ENCODE data around the gene NEK4. TPM values are rescaled to one million over a fixed set of nuclear protein-coding genes. Genes with fewer than 3 reads are reported as not detected.

Gene NEK4
- total and polyA plus RNA-seq, 4 experiments from 2014 or later = 7.0 to 27.9 (median 19.8) TPM

DNA sequence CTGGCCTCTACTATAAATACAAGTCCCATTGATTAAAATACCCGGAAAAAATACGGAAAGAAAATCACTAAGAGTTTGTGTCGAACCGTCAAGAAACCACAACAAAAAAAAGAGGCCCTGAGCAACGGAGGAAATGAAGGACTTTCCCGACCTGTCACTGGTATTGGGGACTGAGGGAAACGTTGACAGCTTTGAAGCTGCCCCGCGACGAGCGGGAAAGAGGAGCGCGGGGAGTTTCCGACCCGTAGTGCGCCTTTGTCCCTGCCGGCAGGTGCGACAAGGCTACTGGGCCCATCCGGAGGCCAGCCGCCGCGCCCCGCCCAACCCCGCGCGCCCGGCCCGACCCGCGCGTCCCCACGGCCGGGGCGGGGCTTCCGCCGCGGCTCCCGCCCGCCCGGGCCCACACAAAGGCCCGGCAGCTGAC, 85.4 kb downstream of the NEK4 start:
- peak; percentile 74 to 90 (median 77) for DNase-seq
- CTCF ChIA-PET (ENCODE audit: partially characterized antibody) = no interaction called here
- no peaks in the 10 kb centered on the region for H3K9me3 ChIP-seq (ENCODE audit: control insufficient read depth in 1 of 2, low read length in 2 of 2)
- H3K4me3 ChIP-seq (ENCODE audit: low read length in 2 of 2) = peak overlapping the region; percentile 48 to 96
- intact Hi-C loops (cut with micrococcal nuclease) = loop anchor here (1.0 to 10.0 kb wide), 5 partner anchors 21 to 362 kb away; partner anchors contain the start of genes NISCH, SFMBT1, SPCS1 and TNNC1
- H3K36me3 ChIP-seq (ENCODE audit: insufficient read depth, low read length) = peaks cover 32% of the 10 kb centered on the region
- Mint-ChIP-seq H3K27ac (peak overlapping the region; percentile 93 to 98 (median 95)), H3K9me3 (no peaks in the 10 kb centered on the region), H3K27me3 (no peaks in the 10 kb centered on the region), H3K36me3 (peaks cover 27 to 50% of the 10 kb centered on the region in 2 donors), H3K4me3 (peak overlapping the region; percentile 73 to 97 (median 92)), H3K4me1 (peaks cover 32 to 61% (median 48%) of the 10 kb centered on the region in 4 donors)
- peak overlapping the region; percentile 89 for H3K27ac ChIP-seq (ENCODE audit: low read depth, low read length)
- H3K27me3 ChIP-seq (ENCODE audit: insufficient read depth, low read length) = no peaks in the 10 kb centered on the region
- POLR2A ChIA-PET (ENCODE audit: partially characterized antibody) = interaction anchor here (0.9 to 3.0 kb wide), 5 partner anchors 11 to 56 kb away, joined by 3 to 26 read pairs (median 6); partner anchors contain the start of genes GLT8D1 and SPCS1
- H3K4me1 ChIP-seq (ENCODE audit: insufficient read depth, low read length) = peaks cover 50% of the 10 kb centered on the region

DNA sequence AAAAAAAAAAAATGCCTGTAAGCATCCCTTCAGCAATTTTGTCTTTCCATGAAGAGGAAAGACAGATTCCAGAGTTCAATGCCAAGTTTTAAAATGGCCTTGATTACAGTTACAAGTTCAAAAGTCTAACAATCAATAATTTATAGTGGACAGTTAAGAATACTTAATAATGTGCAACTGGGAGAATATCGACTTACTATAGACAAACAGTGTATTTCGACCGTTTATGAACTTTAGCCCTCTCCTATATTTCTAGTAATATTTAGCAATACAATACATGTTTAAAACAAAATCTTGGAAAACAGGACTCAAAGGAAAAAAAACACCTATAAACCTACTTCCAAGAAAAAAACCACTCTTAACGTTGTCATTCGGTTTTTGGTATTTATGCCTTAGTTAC, 86.6 kb downstream of the NEK4 start:
- Mint-ChIP-seq H3K27ac (peak overlapping the region in 6 of 7 donors; percentile 41 to 98 (median 92)), H3K36me3 (peaks cover 21 to 50% of the 10 kb centered on the region in 2 donors), H3K9me3 (peaks cover 0 to 2% (median 0%) of the 10 kb centered on the region in 8 donors), H3K4me1 (peaks cover 36 to 68% (median 54%) of the 10 kb centered on the region in 4 donors), H3K27me3 (no peaks in the 10 kb centered on the region), H3K4me3 (peak overlapping the region; percentile 73 to 97 (median 92))
- ChIA-PET POLR2A (ENCODE audit: partially characterized antibody) (interaction anchor here (0.9 to 3.0 kb wide), 3 partner anchors 19 to 57 kb away, joined by 3 to 26 read pairs (median 9); partner anchors contain the start of genes GLT8D1 and SPCS1), CTCF (ENCODE audit: partially characterized antibody) (no interaction called here)
- peaks cover 33% of the 10 kb centered on the region for H3K36me3 ChIP-seq (ENCODE audit: insufficient read depth, low read length)
- peak overlapping the region; percentile 89 for H3K27ac ChIP-seq (ENCODE audit: low read depth, low read length)
- intact Hi-C loops (cut with micrococcal nuclease) = loop anchor here (2.0 to 10.0 kb wide), 2 partner anchors 229 to 363 kb away; partner anchors contain the start of genes NISCH, SFMBT1 and TNNC1
- H3K9me3 ChIP-seq (ENCODE audit: control insufficient read depth in 1 of 2, low read length in 2 of 2) = no peaks in the 10 kb centered on the region
- no peak for DNase-seq
- H3K27me3 ChIP-seq (ENCODE audit: insufficient read depth, low read length) = no peaks in the 10 kb centered on the region
- peaks cover 50% of the 10 kb centered on the region for H3K4me1 ChIP-seq (ENCODE audit: insufficient read depth, low read length)
- no peak overlapping the region for H3K4me3 ChIP-seq (ENCODE audit: low read length in 2 of 2)

DNA sequence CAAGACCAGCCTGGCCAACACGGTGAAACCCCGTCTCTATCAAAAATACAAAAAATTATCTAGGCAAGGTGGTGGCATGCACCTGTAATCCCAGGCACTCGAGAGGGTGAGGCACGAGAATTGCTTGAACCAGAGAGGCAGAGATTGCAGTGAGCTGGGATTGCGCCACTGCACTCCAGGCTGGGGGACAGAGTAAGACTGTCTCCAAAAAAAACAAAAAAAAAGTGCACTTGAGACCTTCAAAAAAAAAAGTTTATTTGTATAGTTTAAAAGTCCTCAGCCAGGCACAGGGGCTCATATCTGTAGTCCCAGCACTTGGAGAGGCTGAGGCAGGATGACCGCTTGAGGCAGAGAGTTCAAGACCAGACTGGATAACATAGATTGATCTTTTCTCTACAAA, 87.1 kb downstream of the NEK4 start:
- Mint-ChIP-seq H3K4me1 (peaks cover 40 to 71% (median 54%) of the 10 kb centered on the region in 4 donors), H3K9me3 (peaks cover 0 to 2% (median 0%) of the 10 kb centered on the region in 8 donors), H3K27me3 (no peaks in the 10 kb centered on the region), H3K36me3 (peaks cover 21 to 50% of the 10 kb centered on the region in 2 donors), H3K4me3 (peak overlapping the region in 4 of 8 donors; percentile 31 to 58 (median 38)), H3K27ac (peak overlapping the region in 3 of 7 donors; percentile 60 to 95 (median 73))
- POLR2A ChIA-PET (ENCODE audit: partially characterized antibody) = no interaction called here
- Histone ChIP-seq H3K9me3 (ENCODE audit: control insufficient read depth in 1 of 2, low read length in 2 of 2) (no peaks in the 10 kb centered on the region), H3K27ac (ENCODE audit: low read depth, low read length) (no peak overlapping the region), H3K4me3 (ENCODE audit: low read length in 2 of 2) (no peak overlapping the region), H3K4me1 (ENCODE audit: insufficient read depth, low read length) (peaks cover 50% of the 10 kb centered on the region), H3K27me3 (ENCODE audit: insufficient read depth, low read length) (no peaks in the 10 kb centered on the region), H3K36me3 (ENCODE audit: insufficient read depth, low read length) (peaks cover 33% of the 10 kb centered on the region)
- CTCF ChIA-PET (ENCODE audit: partially characterized antibody) = no interaction called here
- no peak for DNase-seq
- intact Hi-C loops (cut with micrococcal nuclease) = loop anchor here (2.0 to 10.0 kb wide), 2 partner anchors 229 to 363 kb away; partner anchors contain the start of genes NISCH, SFMBT1 and TNNC1

DNA sequence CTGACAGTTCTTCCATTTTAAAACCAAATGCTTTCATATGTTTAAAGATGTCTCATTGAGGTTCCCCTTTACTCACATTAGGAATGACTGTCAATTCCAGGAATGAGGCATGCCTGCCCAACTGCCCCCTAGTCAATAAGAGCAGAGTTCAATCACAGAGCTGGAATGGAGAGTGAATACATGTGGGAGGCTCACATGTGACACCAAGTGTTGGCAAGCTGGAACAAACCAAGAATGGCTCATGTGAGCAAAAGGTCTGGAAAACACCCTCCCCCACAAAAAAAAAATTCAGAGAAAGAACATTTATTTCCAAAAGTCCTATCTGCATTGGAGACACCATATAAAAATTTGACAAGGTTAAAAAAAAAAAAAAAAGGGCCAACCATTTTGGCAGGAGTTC, 88.7 kb downstream of the NEK4 start:
- Histone ChIP-seq H3K27me3 (ENCODE audit: insufficient read depth, low read length) (no peaks in the 10 kb centered on the region), H3K36me3 (ENCODE audit: insufficient read depth, low read length) (peaks cover 31% of the 10 kb centered on the region), H3K4me1 (ENCODE audit: insufficient read depth, low read length) (peaks cover 41% of the 10 kb centered on the region), H3K4me3 (ENCODE audit: low read length in 2 of 2) (no peak overlapping the region), H3K9me3 (ENCODE audit: control insufficient read depth in 1 of 2, low read length in 2 of 2) (no peaks in the 10 kb centered on the region), H3K27ac (ENCODE audit: low read depth, low read length) (no peak overlapping the region)
- intact Hi-C loops (cut with micrococcal nuclease) = loop anchor here (10.0 kb wide), 1 partner anchor 227 kb away; the partner anchor contains the start of genes NISCH and TNNC1
- H3K9me3 Mint-ChIP-seq = peaks cover 0 to 2% (median 0%) of the 10 kb centered on the region in 8 donors
- no peak overlapping the region for H3K4me3 Mint-ChIP-seq
- peaks cover 39 to 65% (median 46%) of the 10 kb centered on the region in 4 donors for H3K4me1 Mint-ChIP-seq
- no peaks in the 10 kb centered on the region for H3K27me3 Mint-ChIP-seq
- DNase-seq = no peak
- POLR2A ChIA-PET (ENCODE audit: partially characterized antibody) = no interaction called here
- CTCF ChIA-PET (ENCODE audit: partially characterized antibody) = no interaction called here
- H3K36me3 Mint-ChIP-seq = peaks cover 22 to 45% of the 10 kb centered on the region in 2 donors
- peak overlapping the region; percentile 29 to 85 (median 47) for H3K27ac Mint-ChIP-seq

DNA sequence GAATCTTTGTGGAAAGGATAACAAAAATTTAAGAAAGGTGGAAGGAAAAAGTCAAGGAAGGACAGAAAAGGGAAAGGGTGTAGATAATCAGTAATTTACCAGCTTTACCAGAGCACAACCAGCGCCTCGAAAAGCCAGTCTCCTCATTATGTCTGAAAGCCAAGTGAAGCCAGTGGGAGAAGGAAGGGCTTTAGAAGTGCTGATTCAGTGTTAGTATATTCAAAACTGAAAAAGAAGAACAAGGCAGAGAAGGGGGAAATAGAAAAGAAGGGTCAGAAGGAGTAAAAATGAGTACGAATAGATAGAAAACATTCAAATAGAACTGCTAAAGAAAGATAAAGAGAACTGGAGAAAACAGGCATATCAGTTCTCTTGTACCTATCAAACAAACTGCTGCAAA, 89.1 kb downstream of the NEK4 start:
- H3K9me3 ChIP-seq (ENCODE audit: control insufficient read depth in 1 of 2, low read length in 2 of 2) = no peaks in the 10 kb centered on the region
- H3K27me3 ChIP-seq (ENCODE audit: insufficient read depth, low read length) = no peaks in the 10 kb centered on the region
- no peak overlapping the region for H3K4me3 ChIP-seq (ENCODE audit: low read length in 2 of 2)
- no peak for DNase-seq
- intact Hi-C loops (cut with micrococcal nuclease) = loop anchor here (10.0 kb wide), 1 partner anchor 227 kb away; the partner anchor contains the start of genes NISCH and TNNC1
- peak overlapping the region in 3 of 8 donors; percentile 5 to 40 (median 12) for H3K4me3 Mint-ChIP-seq
- H3K36me3 Mint-ChIP-seq = peaks cover 26 to 46% of the 10 kb centered on the region in 2 donors
- ChIA-PET POLR2A (ENCODE audit: partially characterized antibody) (interaction anchor here (0.6 kb wide), 1 partner anchor 10 kb away, joined by 4 read pairs; no protein-coding TSS in a partner anchor), CTCF (ENCODE audit: partially characterized antibody) (no interaction called here)
- peaks cover 37 to 61% (median 44%) of the 10 kb centered on the region in 4 donors for H3K4me1 Mint-ChIP-seq
- peaks cover 0 to 2% (median 0%) of the 10 kb centered on the region in 8 donors for H3K9me3 Mint-ChIP-seq
- peak overlapping the region in 6 of 7 donors; percentile 30 to 85 (median 66) for H3K27ac Mint-ChIP-seq
- no peaks in the 10 kb centered on the region for H3K27me3 Mint-ChIP-seq
- H3K27ac ChIP-seq (ENCODE audit: low read depth, low read length) = no peak overlapping the region
- peaks cover 37% of the 10 kb centered on the region for H3K4me1 ChIP-seq (ENCODE audit: insufficient read depth, low read length)
- H3K36me3 ChIP-seq (ENCODE audit: insufficient read depth, low read length) = peaks cover 34% of the 10 kb centered on the region

DNA sequence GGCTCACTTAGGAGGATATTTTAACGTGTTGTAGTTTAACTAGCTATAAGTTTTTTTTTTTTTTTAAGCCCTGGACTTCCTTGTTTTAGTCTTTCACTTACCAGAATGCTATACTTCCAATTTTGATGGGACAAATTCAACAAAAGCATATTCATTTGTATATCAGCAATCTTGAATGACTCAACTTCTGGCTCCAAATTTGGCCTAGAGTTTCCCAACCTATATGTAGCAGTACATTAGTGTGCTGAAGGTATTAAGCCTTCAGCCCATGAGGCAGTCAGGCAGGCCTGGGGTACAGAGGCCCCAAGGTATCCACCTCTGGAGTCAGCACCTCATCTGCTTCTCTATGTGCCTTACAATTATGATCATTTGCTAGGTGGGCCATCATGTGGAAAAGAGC, 90.9 kb downstream of the NEK4 start:
- Histone ChIP-seq H3K27me3 (ENCODE audit: insufficient read depth, low read length) (no peaks in the 10 kb centered on the region), H3K9me3 (ENCODE audit: control insufficient read depth in 1 of 2, low read length in 2 of 2) (no peaks in the 10 kb centered on the region), H3K4me1 (ENCODE audit: insufficient read depth, low read length) (peaks cover 28% of the 10 kb centered on the region), H3K4me3 (ENCODE audit: low read length in 2 of 2) (no peak overlapping the region), H3K27ac (ENCODE audit: low read depth, low read length) (no peak overlapping the region), H3K36me3 (ENCODE audit: insufficient read depth, low read length) (peaks cover 39% of the 10 kb centered on the region)
- ChIA-PET CTCF (ENCODE audit: partially characterized antibody) (no interaction called here), POLR2A (ENCODE audit: partially characterized antibody) (no interaction called here)
- Mint-ChIP-seq H3K4me3 (no peak overlapping the region), H3K4me1 (peaks cover 34 to 60% (median 37%) of the 10 kb centered on the region in 4 donors), H3K27me3 (no peaks in the 10 kb centered on the region), H3K9me3 (peaks cover 0 to 2% (median 0%) of the 10 kb centered on the region in 8 donors), H3K36me3 (peaks cover 41 to 52% of the 10 kb centered on the region in 2 donors), H3K27ac (peak overlapping the region in 5 of 7 donors; percentile 6 to 71 (median 48))
- intact Hi-C loops (cut with micrococcal nuclease) = loop anchor here (10.0 kb wide), 1 partner anchor 225 kb away; the partner anchor contains the start of genes NISCH and TNNC1
- no peak for DNase-seq

DNA sequence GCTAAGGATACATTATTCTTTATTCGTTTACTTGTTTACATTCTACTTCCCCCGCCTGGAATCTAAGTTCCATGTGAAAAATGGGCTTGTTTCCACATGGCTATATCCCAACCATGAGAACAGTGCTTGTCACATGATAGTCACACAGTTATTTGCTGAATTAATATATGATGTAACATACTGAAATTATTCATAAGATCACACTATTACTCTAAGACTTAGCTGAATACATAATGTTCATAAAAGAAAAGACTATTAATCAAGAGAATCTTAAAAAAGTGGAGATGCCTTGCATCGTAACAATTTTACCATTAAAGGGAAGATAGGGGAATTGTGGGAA, 91.6 kb downstream of the NEK4 start:
- intact Hi-C loops (cut with micrococcal nuclease) = no loop called here
- no peaks in the 10 kb centered on the region for H3K27me3 Mint-ChIP-seq
- H3K4me3 Mint-ChIP-seq = no peak overlapping the region
- Histone ChIP-seq H3K4me1 (ENCODE audit: insufficient read depth, low read length) (peaks cover 21% of the 10 kb centered on the region), H3K4me3 (ENCODE audit: low read length in 2 of 2) (no peak overlapping the region), H3K27me3 (ENCODE audit: insufficient read depth, low read length) (no peaks in the 10 kb centered on the region), H3K9me3 (ENCODE audit: control insufficient read depth in 1 of 2, low read length in 2 of 2) (no peaks in the 10 kb centered on the region), H3K36me3 (ENCODE audit: insufficient read depth, low read length) (peaks cover 39% of the 10 kb centered on the region), H3K27ac (ENCODE audit: low read depth, low read length) (no peak overlapping the region)
- no peak for DNase-seq
- H3K9me3 Mint-ChIP-seq = peaks cover 0 to 2% (median 0%) of the 10 kb centered on the region in 8 donors
- peak overlapping the region in 2 of 7 donors; percentile 24 to 80 for H3K27ac Mint-ChIP-seq
- H3K4me1 Mint-ChIP-seq = peaks cover 28 to 55% (median 31%) of the 10 kb centered on the region in 4 donors
- POLR2A ChIA-PET (ENCODE audit: partially characterized antibody) = no interaction called here
- peaks cover 42 to 53% of the 10 kb centered on the region in 2 donors for H3K36me3 Mint-ChIP-seq
- CTCF ChIA-PET (ENCODE audit: partially characterized antibody) = no interaction called here

All from CD4-positive, alpha-beta memory T cell (primary cell).